ENCODE data around the gene PDE1C.

Gene PDE1C

GRCh38 chr7:31982962-31983361 lies 87.2 kb downstream of the PDE1C start:
- no peak for TF ChIP-seq FOXP2 (optimal IDR thresholded peaks at IDR 0.05; ENCODE audit: borderline replicate concordance, extremely low read depth, extremely low read length, insufficient read depth)
- no peak for TF ChIP-seq POLR2AphosphoS5 (IDR thresholded peaks at IDR 0.05; ENCODE audit: low read depth, low read length)
- no peak for TF ChIP-seq TAF1 (IDR thresholded peaks at IDR 0.05; ENCODE audit: borderline replicate concordance, insufficient read depth, low read length)
- no peak for TF ChIP-seq REST (IDR thresholded peaks at IDR 0.05; ENCODE audit: insufficient read depth in 1 of 2, low read depth in 2 of 2, low read length in 2 of 2)
- TF ChIP-seq SIN3A (IDR thresholded peaks at IDR 0.05; ENCODE audit: borderline replicate concordance, insufficient read depth, low read length) = no peak

- TF ChIP-seq TAF1 (IDR thresholded peaks at IDR 0.05; ENCODE audit: borderline replicate concordance, insufficient read depth, low read length) (no peak), SIN3A (IDR thresholded peaks at IDR 0.05; ENCODE audit: borderline replicate concordance, insufficient read depth, low read length) (no peak), FOXP2 (optimal IDR thresholded peaks at IDR 0.05; ENCODE audit: borderline replicate concordance, extremely low read depth, extremely low read length, insufficient read depth) (no peak), POLR2AphosphoS5 (IDR thresholded peaks at IDR 0.05; ENCODE audit: low read depth, low read length) (no peak), REST (IDR thresholded peaks at IDR 0.05; ENCODE audit: insufficient read depth in 1 of 2, low read depth in 2 of 2, low read length in 2 of 2) (no peak)
Observed at GRCh38 chr7:31981874-31982390, 88.3 kb downstream of the PDE1C start.

- TF ChIP-seq REST (IDR thresholded peaks at IDR 0.05; ENCODE audit: insufficient read depth in 1 of 2, low read depth in 2 of 2, low read length in 2 of 2) = no peak
- no peak for TF ChIP-seq SIN3A (IDR thresholded peaks at IDR 0.05; ENCODE audit: borderline replicate concordance, insufficient read depth, low read length)
- TF ChIP-seq TAF1 (IDR thresholded peaks at IDR 0.05; ENCODE audit: borderline replicate concordance, insufficient read depth, low read length) = no peak
- TF ChIP-seq FOXP2 (optimal IDR thresholded peaks at IDR 0.05; ENCODE audit: borderline replicate concordance, extremely low read depth, extremely low read length, insufficient read depth) = no peak
- TF ChIP-seq POLR2AphosphoS5 (IDR thresholded peaks at IDR 0.05; ENCODE audit: low read depth, low read length) = no peak
Observed at GRCh38 chr7:31979690-31980330, 90.4 kb downstream of the PDE1C start.

GRCh38 chr7:31975546-31975945 lies 94.7 kb downstream of the PDE1C start:
- no peak for TF ChIP-seq POLR2AphosphoS5 (IDR thresholded peaks at IDR 0.05; ENCODE audit: low read depth, low read length)

GRCh38 chr7:31974351-31974750 lies 95.9 kb downstream of the PDE1C start:
- TF ChIP-seq REST (IDR thresholded peaks at IDR 0.05; ENCODE audit: insufficient read depth in 1 of 2, low read depth in 2 of 2, low read length in 2 of 2) = no peak
- TF ChIP-seq POLR2AphosphoS5 (IDR thresholded peaks at IDR 0.05; ENCODE audit: low read depth, low read length) = no peak
- no peak for TF ChIP-seq SIN3A (IDR thresholded peaks at IDR 0.05; ENCODE audit: borderline replicate concordance, insufficient read depth, low read length)
- TF ChIP-seq FOXP2 (optimal IDR thresholded peaks at IDR 0.05; ENCODE audit: borderline replicate concordance, extremely low read depth, extremely low read length, insufficient read depth) = no peak
- no peak for TF ChIP-seq TAF1 (IDR thresholded peaks at IDR 0.05; ENCODE audit: borderline replicate concordance, insufficient read depth, low read length)
